Uterus (tissue), 2 donors: Measurements from ENCODE around the gene SLC36A4.

Experiments used
- CTCF ChIP-seq, 4 experiments: fragments of 200-600 bp in 2 of 4; fragments of 450-650 bp in 2 of 4; sonication (generic) in 2 of 4; IDR thresholded peaks; one replicate each; pipeline ENCODE4 v1.5.1; 2016 to 2019; ENCODE audit warnings: antibody characterized with exemption in 4 of 4, mild to moderate bottlenecking in 2 of 4, moderate library complexity in 1 of 4
- POLR2A ChIP-seq, 2 donors: fragments of 450-650 bp; IDR thresholded peaks; one replicate each; pipeline ENCODE4 v1.6.1; 2016; ENCODE audit warnings: antibody characterized with exemption in 2 of 2, mild to moderate bottlenecking in 1 of 2, moderate library complexity in 1 of 2

- TF ChIP-seq CTCF (IDR thresholded peaks at IDR 0.05), result no peak
- TF ChIP-seq POLR2A (IDR thresholded peaks at IDR 0.05), result no peak
Measured at GRCh38 chr11:93219440-93219839, 21.6 kb upstream of the SLC36A4 start.
